Measurements from ENCODE around the gene PMF1.

- TF ChIP-seq EZH2 (IDR thresholded peaks at IDR 0.05; ENCODE audit: insufficient read depth, poor library complexity, severe bottlenecking) (no peak), EZH2phosphoT487 (IDR thresholded peaks at IDR 0.05; ENCODE audit: insufficient read depth, low read depth) (no peak)
Observed at GRCh38 chr1:156164125-156164831, 48.5 kb upstream of the PMF1 start.

All from GM23248 (cell line).